ENCODE measurements around the gene MDFI.

The MDFI gene

GRCh38 chr6:41688256-41688965 is 50.1 kb downstream of the MDFI start:
- DNase-seq (ENCODE audit: low spot score) = no peak

- DNase-seq (ENCODE audit: low spot score) = peak; percentile 25
Observed at GRCh38 chr6:41689171-41690008, 51.1 kb downstream of the MDFI start.

GRCh38 chr6:41690541-41691330 is 52.5 kb downstream of the MDFI start:
- no peak for DNase-seq (ENCODE audit: low spot score)

- DNase-seq (ENCODE audit: low spot score) = no peak
Observed at GRCh38 chr6:41691426-41692079, 53.3 kb downstream of the MDFI start.

- no peak for DNase-seq (ENCODE audit: low spot score)
Observed at GRCh38 chr6:41692080-41692675, 53.9 kb downstream of the MDFI start.

- no peak for DNase-seq (ENCODE audit: low spot score)
Observed at GRCh38 chr6:41692730-41693129, 54.5 kb downstream of the MDFI start.

GRCh38 chr6:41693281-41694240 is 55.3 kb downstream of the MDFI start:
- DNase-seq (ENCODE audit: low spot score) = no peak

- peak; percentile 72 for DNase-seq (ENCODE audit: low spot score)
Observed at GRCh38 chr6:41694815-41695526, 56.7 kb downstream of the MDFI start.

- DNase-seq (ENCODE audit: low spot score) = no peak
Observed at GRCh38 chr6:41695825-41696224, 57.6 kb downstream of the MDFI start.

GRCh38 chr6:41696788-41697187 is 58.5 kb downstream of the MDFI start:
- no peak for DNase-seq (ENCODE audit: low spot score)

- peak; percentile 41 for DNase-seq (ENCODE audit: low spot score)
Observed at GRCh38 chr6:41697861-41698781, 59.9 kb downstream of the MDFI start.

- DNase-seq (ENCODE audit: low spot score) = no peak
Observed at GRCh38 chr6:41699063-41699462, 60.8 kb downstream of the MDFI start.

GRCh38 chr6:41700463-41701347 is 62.4 kb downstream of the MDFI start:
- DNase-seq (ENCODE audit: low spot score) = no peak

- DNase-seq (ENCODE audit: low spot score) = no peak
Observed at GRCh38 chr6:41702089-41702745, 63.9 kb downstream of the MDFI start.

- DNase-seq (ENCODE audit: low spot score) = no peak
Observed at GRCh38 chr6:41702771-41703494, 64.7 kb downstream of the MDFI start.

All from kidney tubule cell (primary cell).